Natural killer cell (primary cell): ENCODE measurements around the gene EFNB2. TPM values are rescaled to one million over a fixed set of nuclear protein-coding genes. Genes with fewer than 3 reads are reported as not detected.

Experiments
- ATAC-seq, 3 donors: fragments of 150-1000 bp in 2 of 3; fragments of 200-7000 bp in 1 of 3; cut with Tn5 transposase; 1 replicate in 1 of 3; 2 replicates in 2 of 3; pipeline ENCODE4 v1.10.0; 2021; ENCODE audit warnings: mild to moderate bottlenecking in 2 of 3, moderate library complexity in 2 of 3
- DNase-seq, 2 donors: peaks; one replicate each; pipeline versions ENCODE4 v3.0.0 to v3.0.0-alpha.2; 2013 to 2021; ENCODE audit warnings: mixed read lengths in 1 of 2
- H3K27ac ChIP-seq: one replicate; pipeline ENCODE4 v1.5.1; 2013; ENCODE audit warnings: mild to moderate bottlenecking, low read length
- H3K27me3 ChIP-seq: one replicate; pipeline ENCODE4 v1.6.1; 2013; ENCODE audit warnings: low read length; ENCODE audit not compliant: control insufficient read depth, insufficient read depth
- H3K36me3 ChIP-seq: one replicate; pipeline ENCODE4 v1.6.1; 2013; ENCODE audit warnings: low read length; ENCODE audit not compliant: control insufficient read depth, insufficient read depth
- H3K4me1 ChIP-seq: one replicate; pipeline ENCODE4 v1.6.1; 2013; ENCODE audit warnings: low read length; ENCODE audit not compliant: control insufficient read depth, insufficient read depth
- H3K4me3 ChIP-seq: one replicate; pipeline ENCODE4 v1.5.1; 2013; ENCODE audit warnings: low read length
- H3K9me3 ChIP-seq: one replicate; pipeline ENCODE4 v1.6.1; 2013; ENCODE audit warnings: low read length; ENCODE audit not compliant: control insufficient read depth, insufficient read depth
- H3K27ac Mint-ChIP-seq, 2 donors: one replicate each; pipeline ENCODE4 v1.8.0; 2022; ENCODE audit warnings: mild to moderate bottlenecking in 2 of 2, mixed read lengths in 2 of 2, moderate library complexity in 1 of 2
- H3K27me3 Mint-ChIP-seq, 2 donors: one replicate each; pipeline ENCODE4 v1.8.0; 2022; ENCODE audit warnings: low read depth in 2 of 2, mixed read lengths in 2 of 2
- H3K36me3 Mint-ChIP-seq: one replicate; pipeline ENCODE4 v1.8.0; 2022; ENCODE audit warnings: mixed read lengths
- H3K4me1 Mint-ChIP-seq, 2 donors: one replicate each; pipeline ENCODE4 v1.8.0; 2022; ENCODE audit warnings: mixed read lengths in 2 of 2
- H3K4me3 Mint-ChIP-seq: one replicate; pipeline ENCODE4 v1.8.0; 2022; ENCODE audit warnings: mild to moderate bottlenecking, moderate library complexity, mixed read lengths
- H3K9me3 Mint-ChIP-seq, 2 donors: one replicate each; pipeline ENCODE4 v1.8.0; 2022; ENCODE audit warnings: mixed read lengths in 2 of 2
- WGBS: methylation state at CpG from one replicate; pipeline ENCODE4 v1.1.7; 2013; ENCODE audit warnings: missing lambda C conversion rate; ENCODE audit not compliant: insufficient coverage; 5-methylcytosine and 5-hydroxymethylcytosine counted together
- intact Hi-C: fragments of 100-400 bp; cut with micrococcal nuclease; formaldehyde crosslinking; loops from one replicate; pipeline ENCODE4 v1.14.2; 2022
- total RNA-seq, 4 donors: library from RNA; stranded (reverse); fragments of 120-200 nt in 1 of 4; gene quantifications; one replicate each; pipeline versions ENCODE4 v1.2.3 to v1.2.4, GENCODE V29; 2013 to 2022
- TF ChIP-seq, protein P1 (sequence below): fragments of 200-600 bp; IDR thresholded peaks from one replicate; pipeline ENCODE4 v1.8.0; 2022; ENCODE audit warnings: antibody characterized with exemption

The EFNB2 gene
- total RNA-seq, 3 donors from 2014 or later (not counting 1 experiment from before 2014, with no cell fraction given) = 0.16 to 0.33 (median 0.33) TPM

- H3K27ac Mint-ChIP-seq = no peak overlapping the region
- H3K9me3 Mint-ChIP-seq = no peaks in the 10 kb centered on the region
- Histone ChIP-seq H3K36me3 (no peaks in the 10 kb centered on the region), H3K27me3 (peaks cover 33% of the 10 kb centered on the region), H3K4me3 (no peak overlapping the region), H3K27ac (no peak overlapping the region), H3K4me1 (peaks cover 26% of the 10 kb centered on the region), H3K9me3 (no peaks in the 10 kb centered on the region)
- no peaks in the 10 kb centered on the region for H3K36me3 Mint-ChIP-seq
- WGBS = 42% methylated on average over 16 of the region's 18 CpGs
- H3K4me3 Mint-ChIP-seq = peak overlapping the region; percentile 78
- TF ChIP-seq, protein P1, sequence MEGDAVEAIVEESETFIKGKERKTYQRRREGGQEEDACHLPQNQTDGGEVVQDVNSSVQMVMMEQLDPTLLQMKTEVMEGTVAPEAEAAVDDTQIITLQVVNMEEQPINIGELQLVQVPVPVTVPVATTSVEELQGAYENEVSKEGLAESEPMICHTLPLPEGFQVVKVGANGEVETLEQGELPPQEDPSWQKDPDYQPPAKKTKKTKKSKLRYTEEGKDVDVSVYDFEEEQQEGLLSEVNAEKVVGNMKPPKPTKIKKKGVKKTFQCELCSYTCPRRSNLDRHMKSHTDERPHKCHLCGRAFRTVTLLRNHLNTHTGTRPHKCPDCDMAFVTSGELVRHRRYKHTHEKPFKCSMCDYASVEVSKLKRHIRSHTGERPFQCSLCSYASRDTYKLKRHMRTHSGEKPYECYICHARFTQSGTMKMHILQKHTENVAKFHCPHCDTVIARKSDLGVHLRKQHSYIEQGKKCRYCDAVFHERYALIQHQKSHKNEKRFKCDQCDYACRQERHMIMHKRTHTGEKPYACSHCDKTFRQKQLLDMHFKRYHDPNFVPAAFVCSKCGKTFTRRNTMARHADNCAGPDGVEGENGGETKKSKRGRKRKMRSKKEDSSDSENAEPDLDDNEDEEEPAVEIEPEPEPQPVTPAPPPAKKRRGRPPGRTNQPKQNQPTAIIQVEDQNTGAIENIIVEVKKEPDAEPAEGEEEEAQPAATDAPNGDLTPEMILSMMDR = no peak
- no peak for DNase-seq
- peaks cover 14 to 17% of the 10 kb centered on the region in 2 donors for H3K4me1 Mint-ChIP-seq
- ATAC-seq = no peak
- intact Hi-C loops = loop anchor here (10.0 kb wide), 1 partner anchor 1958 kb away; no protein-coding TSS in a partner anchor
- peaks cover 30 to 67% of the 10 kb centered on the region in 2 donors for H3K27me3 Mint-ChIP-seq
Measured at GRCh38 chr13:106532111-106532929, 3.1 kb downstream of the EFNB2 start.

DNA sequence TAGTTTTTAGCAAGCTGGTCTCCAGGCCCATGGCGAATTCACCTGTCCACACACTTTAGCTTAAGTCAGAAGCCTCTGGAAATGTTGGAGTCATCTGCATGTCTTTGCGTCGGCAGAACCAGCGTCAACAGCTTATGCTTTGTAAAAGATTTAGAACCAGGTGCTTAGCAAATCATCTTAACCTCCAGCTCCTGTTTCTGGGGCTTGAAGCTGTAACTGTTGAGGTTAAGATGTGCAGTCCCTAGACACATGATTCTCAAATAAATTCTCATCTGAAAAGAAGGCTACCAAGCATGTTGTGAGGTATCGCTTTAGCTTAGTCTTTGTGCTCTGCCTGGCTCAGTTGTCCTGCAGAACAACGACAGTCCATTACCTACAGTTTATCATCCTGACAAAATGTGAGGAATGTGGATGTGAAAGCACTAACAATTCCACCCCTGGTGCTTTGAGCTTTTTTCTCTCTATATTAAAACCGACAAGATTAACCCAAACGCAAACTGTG is 4.4 kb downstream of the EFNB2 start:
- Histone ChIP-seq H3K4me1 (peaks cover 22% of the 10 kb centered on the region), H3K36me3 (no peaks in the 10 kb centered on the region), H3K4me3 (no peak overlapping the region), H3K9me3 (no peaks in the 10 kb centered on the region), H3K27ac (no peak overlapping the region), H3K27me3 (peaks cover 33% of the 10 kb centered on the region)
- no peak for ATAC-seq
- Mint-ChIP-seq H3K4me1 (peaks cover 8 to 12% of the 10 kb centered on the region in 2 donors), H3K9me3 (no peaks in the 10 kb centered on the region), H3K27me3 (peaks cover 33 to 77% of the 10 kb centered on the region in 2 donors), H3K27ac (no peak overlapping the region), H3K36me3 (no peaks in the 10 kb centered on the region), H3K4me3 (no peak overlapping the region)
- intact Hi-C loops = loop anchor here (10.0 kb wide), 1 partner anchor 1956 kb away; no protein-coding TSS in a partner anchor
- 94% methylated on average over 5 of the region's 8 CpGs for WGBS
- TF ChIP-seq, protein P1 = no peak
- DNase-seq = no peak

DNA sequence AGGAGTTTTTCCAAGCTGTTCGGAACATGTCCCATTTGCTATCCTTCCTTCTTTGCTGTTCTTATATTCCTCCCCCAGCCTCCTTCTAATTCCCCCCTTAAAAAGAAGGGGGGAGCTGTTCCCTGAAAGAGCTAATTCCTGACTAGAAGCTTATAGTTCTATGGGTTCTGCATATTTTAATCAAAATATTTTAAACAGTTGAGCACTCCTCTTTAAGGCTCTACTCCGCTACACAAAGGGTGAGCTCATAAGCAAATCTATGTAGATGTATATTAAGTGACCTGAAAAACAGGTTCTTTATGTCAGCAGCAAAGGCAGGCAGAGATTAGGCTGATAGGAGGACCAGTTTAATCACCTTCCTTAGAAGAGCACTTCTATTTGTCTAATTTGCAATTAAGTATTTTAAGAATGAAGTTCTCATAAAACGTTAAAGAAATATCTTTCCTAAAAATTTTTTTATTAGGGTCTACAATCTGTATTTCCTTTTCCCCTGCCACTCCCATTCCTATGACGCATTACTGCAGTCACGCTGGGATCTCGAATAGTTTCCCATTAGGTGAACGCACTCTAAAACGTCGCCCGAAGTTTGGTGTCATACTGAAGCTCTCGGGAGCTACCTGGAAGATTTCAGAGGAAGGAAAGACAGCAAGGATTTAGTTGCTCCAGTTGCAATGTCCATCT is 5.2 kb downstream of the EFNB2 start:
- H3K27ac Mint-ChIP-seq = no peak overlapping the region
- H3K4me3 Mint-ChIP-seq = no peak overlapping the region
- peaks cover 19% of the 10 kb centered on the region for H3K4me1 ChIP-seq
- H3K27me3 ChIP-seq = peaks cover 33% of the 10 kb centered on the region
- ATAC-seq (no peak), DNase-seq (no peak)
- H3K36me3 Mint-ChIP-seq = no peaks in the 10 kb centered on the region
- TF ChIP-seq, protein P1 = no peak
- H3K9me3 ChIP-seq = no peaks in the 10 kb centered on the region
- peaks cover 8 to 12% of the 10 kb centered on the region in 2 donors for H3K4me1 Mint-ChIP-seq
- H3K27ac ChIP-seq = no peak overlapping the region
- H3K9me3 Mint-ChIP-seq = no peaks in the 10 kb centered on the region
- 95% methylated on average over 9 of the region's 11 CpGs for WGBS
- H3K36me3 ChIP-seq = no peaks in the 10 kb centered on the region
- peaks cover 37 to 77% of the 10 kb centered on the region in 2 donors for H3K27me3 Mint-ChIP-seq
- no peak overlapping the region for H3K4me3 ChIP-seq
- intact Hi-C loops = loop anchor here (10.0 kb wide), 1 partner anchor 1956 kb away; no protein-coding TSS in a partner anchor
